ENCODE measurements around the gene ZNF445.

DNA sequence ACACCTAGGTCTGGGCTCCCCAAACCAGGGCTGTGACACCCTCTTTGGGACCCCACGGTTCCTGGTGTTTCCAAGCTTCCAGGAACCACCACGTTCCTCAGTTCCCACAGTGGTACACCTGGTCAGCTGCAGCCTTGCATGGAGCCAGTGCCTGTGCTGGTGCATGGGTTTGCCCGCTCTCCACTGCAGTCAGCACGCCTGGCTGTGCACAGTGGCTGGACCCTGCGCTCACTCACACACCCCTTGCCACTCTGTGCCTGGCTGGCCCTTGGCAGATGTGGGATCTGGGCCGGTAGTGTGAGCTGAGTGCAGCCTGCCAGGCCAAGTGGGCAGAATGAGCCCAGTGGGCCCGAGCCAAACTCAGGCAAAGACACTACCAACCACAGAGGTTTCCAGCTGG is 90.1 kb downstream of the ZNF445 start:
- TF ChIP-seq, protein P1, sequence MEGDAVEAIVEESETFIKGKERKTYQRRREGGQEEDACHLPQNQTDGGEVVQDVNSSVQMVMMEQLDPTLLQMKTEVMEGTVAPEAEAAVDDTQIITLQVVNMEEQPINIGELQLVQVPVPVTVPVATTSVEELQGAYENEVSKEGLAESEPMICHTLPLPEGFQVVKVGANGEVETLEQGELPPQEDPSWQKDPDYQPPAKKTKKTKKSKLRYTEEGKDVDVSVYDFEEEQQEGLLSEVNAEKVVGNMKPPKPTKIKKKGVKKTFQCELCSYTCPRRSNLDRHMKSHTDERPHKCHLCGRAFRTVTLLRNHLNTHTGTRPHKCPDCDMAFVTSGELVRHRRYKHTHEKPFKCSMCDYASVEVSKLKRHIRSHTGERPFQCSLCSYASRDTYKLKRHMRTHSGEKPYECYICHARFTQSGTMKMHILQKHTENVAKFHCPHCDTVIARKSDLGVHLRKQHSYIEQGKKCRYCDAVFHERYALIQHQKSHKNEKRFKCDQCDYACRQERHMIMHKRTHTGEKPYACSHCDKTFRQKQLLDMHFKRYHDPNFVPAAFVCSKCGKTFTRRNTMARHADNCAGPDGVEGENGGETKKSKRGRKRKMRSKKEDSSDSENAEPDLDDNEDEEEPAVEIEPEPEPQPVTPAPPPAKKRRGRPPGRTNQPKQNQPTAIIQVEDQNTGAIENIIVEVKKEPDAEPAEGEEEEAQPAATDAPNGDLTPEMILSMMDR (IDR thresholded peaks at IDR 0.05; ENCODE audit: low read depth, low read length, poor library complexity, severe bottlenecking) = no peak
- no peak for TF ChIP-seq EZH2phosphoT487 (IDR thresholded peaks at IDR 0.05; ENCODE audit: borderline replicate concordance, low read length)

Data from DOHH2 (cell line).